Trophoblast cell (in vitro differentiated cells and primary cell): Measurements from ENCODE around the gene UST.
"Not testable (repeated sequence)": the region's sequence is repeated elsewhere in the genome, so short reads cannot be mapped to it uniquely, and the experiment has no call there.

Experiments
- DNase-seq, 2 donors: peaks; one replicate each; pipeline ENCODE4 v3.0.0-alpha.2; 2016
- H2AFZ ChIP-seq: 2 replicates; pipeline ENCODE4 v1.6.1; 2013; ENCODE audit warnings: low read length, moderate library complexity, mild to moderate bottlenecking; ENCODE audit not compliant: insufficient read depth, poor library complexity
- H2AK5ac ChIP-seq: 2 replicates; pipeline ENCODE4 v1.6.1; 2013; ENCODE audit warnings: mild to moderate bottlenecking, low read length
- H2BK120ac ChIP-seq: 2 replicates; pipeline ENCODE4 v1.6.1; 2013; ENCODE audit warnings: low read length, mild to moderate bottlenecking, moderate library complexity; ENCODE audit not compliant: insufficient read depth, poor library complexity
- H2BK12ac ChIP-seq: 2 replicates; pipeline ENCODE4 v1.6.1; 2013; ENCODE audit warnings: mild to moderate bottlenecking, low read length, moderate library complexity
- H2BK5ac ChIP-seq: 2 replicates; pipeline ENCODE4 v1.6.1; 2013; ENCODE audit warnings: low read length, low read depth, moderate library complexity, mild to moderate bottlenecking; ENCODE audit not compliant: poor library complexity
- H3K14ac ChIP-seq: 2 replicates; pipeline ENCODE4 v1.6.1; 2013; ENCODE audit warnings: mild to moderate bottlenecking, low read length
- H3K18ac ChIP-seq: 2 replicates; pipeline ENCODE4 v1.6.1; 2013; ENCODE audit warnings: mild to moderate bottlenecking, low read length
- H3K23ac ChIP-seq: 2 replicates; pipeline ENCODE4 v1.6.1; 2013; ENCODE audit warnings: low read length
- H3K27ac ChIP-seq: 2 replicates; pipeline ENCODE4 v1.5.1; 2013; ENCODE audit warnings: low read depth, mild to moderate bottlenecking, inconsistent platforms, low read length, moderate library complexity
- H3K27me3 ChIP-seq: 2 replicates; pipeline ENCODE4 v1.6.1; 2013; ENCODE audit warnings: inconsistent platforms, mild to moderate bottlenecking, low read length, moderate library complexity; ENCODE audit not compliant: insufficient read depth
- H3K36me3 ChIP-seq, 2 experiments: 1 replicate in 1 of 2; 2 replicates in 1 of 2; pipeline ENCODE4 v1.6.1; 2013; ENCODE audit warnings: low read length in 2 of 2, mild to moderate bottlenecking in 2 of 2, moderate library complexity in 1 of 2; ENCODE audit not compliant: insufficient read depth in 2 of 2, control insufficient read depth in 1 of 2
- H3K4ac ChIP-seq: 2 replicates; pipeline ENCODE4 v1.6.1; 2013; ENCODE audit warnings: low read depth, mild to moderate bottlenecking, low read length, moderate library complexity
- H3K4me1 ChIP-seq, 2 experiments: 1 replicate in 1 of 2; 2 replicates in 1 of 2; pipeline ENCODE4 v1.6.1; 2013; ENCODE audit warnings: low read length in 2 of 2, mild to moderate bottlenecking in 2 of 2, moderate library complexity in 1 of 2; ENCODE audit not compliant: insufficient read depth in 2 of 2, control insufficient read depth in 1 of 2
- H3K4me2 ChIP-seq: 2 replicates; pipeline ENCODE4 v1.6.1; 2013; ENCODE audit warnings: inconsistent platforms, mild to moderate bottlenecking, low read length, moderate library complexity
- H3K4me3 ChIP-seq: 2 replicates; pipeline ENCODE4 v1.5.1; 2013; ENCODE audit warnings: mild to moderate bottlenecking, low read depth, low read length, inconsistent platforms
- H3K79me1 ChIP-seq: one replicate; pipeline ENCODE4 v1.6.1; 2013; ENCODE audit warnings: low read length
- H3K79me2 ChIP-seq: 2 replicates; pipeline ENCODE4 v1.6.1; 2013; ENCODE audit warnings: low read length, mild to moderate bottlenecking; ENCODE audit not compliant: control insufficient read depth, insufficient read depth, poor library complexity
- H3K9ac ChIP-seq: 2 replicates; pipeline ENCODE4 v1.6.1; 2013; ENCODE audit warnings: mild to moderate bottlenecking, low read length
- H3K9me3 ChIP-seq: 2 replicates; pipeline ENCODE4 v1.6.1; 2013; ENCODE audit warnings: low read depth, mild to moderate bottlenecking, control low read depth, inconsistent platforms, low read length; ENCODE audit not compliant: insufficient read depth
- H4K12ac ChIP-seq: 2 replicates; pipeline ENCODE4 v1.6.1; 2013; ENCODE audit warnings: low read depth, mild to moderate bottlenecking, low read length, moderate library complexity
- H4K8ac ChIP-seq: 2 replicates; pipeline ENCODE4 v1.6.1; 2013; ENCODE audit warnings: low read depth, mild to moderate bottlenecking, low read length, moderate library complexity
- H4K91ac ChIP-seq: one replicate; pipeline ENCODE4 v1.6.1; 2013; ENCODE audit warnings: low read depth, mild to moderate bottlenecking, low read length, moderate library complexity
- WGBS: extraction: QIAGEN DNeasy Blood & Tissue Kit; methylation state at CpG from one replicate; pipeline ENCODE4 v1.1.7; 2013; ENCODE audit warnings: missing lambda C conversion rate; ENCODE audit not compliant: insufficient read length, insufficient coverage; ENCODE audit errors: extremely low coverage; 5-methylcytosine and 5-hydroxymethylcytosine counted together

Gene UST

DNA sequence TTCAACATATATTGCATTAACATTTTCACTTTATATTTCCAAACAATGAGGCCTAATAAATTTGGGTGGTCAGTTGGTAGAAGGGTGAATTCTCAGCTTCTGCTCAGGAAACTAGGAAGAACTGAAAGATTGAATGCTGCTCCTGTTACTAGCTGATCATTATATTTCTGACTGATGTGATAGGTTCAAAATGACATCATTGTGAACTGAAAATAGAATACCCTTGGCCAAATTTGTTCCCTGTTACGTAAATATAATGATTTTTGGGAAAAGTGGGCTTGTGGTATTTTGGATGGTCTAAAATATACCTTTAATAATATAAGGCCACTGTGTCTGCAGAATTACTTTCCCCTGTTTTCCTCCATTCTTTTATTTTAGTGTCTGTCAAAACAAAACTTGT lies 2.8 kb downstream of the UST start:
- no peak overlapping the region for H3K4ac ChIP-seq
- no peaks in the 10 kb centered on the region for H3K79me1 ChIP-seq
- no peak overlapping the region for H3K4me2 ChIP-seq
- H2AFZ ChIP-seq: no peak overlapping the region
- H3K36me3 ChIP-seq: no peaks in the 10 kb centered on the region
- H3K9me3 ChIP-seq: peaks cover 2% of the 10 kb centered on the region
- H3K79me2 ChIP-seq: no peaks in the 10 kb centered on the region
- H2BK5ac ChIP-seq: no peak overlapping the region
- no peak overlapping the region for H4K91ac ChIP-seq
- no peak overlapping the region for H2AK5ac ChIP-seq
- no peak overlapping the region for H3K27ac ChIP-seq
- H3K27me3 ChIP-seq: no peaks in the 10 kb centered on the region
- WGBS: no CpG with 5 or more reads among the region's 1 CpG
- H3K4me1 ChIP-seq: peaks cover 4 to 13% of the 10 kb centered on the region in 2 experiments
- H3K23ac ChIP-seq: no peak overlapping the region
- no peak overlapping the region for H2BK120ac ChIP-seq
- H3K18ac ChIP-seq: no peak overlapping the region
- H4K8ac ChIP-seq: no peak overlapping the region
- no peak overlapping the region for H3K14ac ChIP-seq
- no peak overlapping the region for H3K9ac ChIP-seq
- no peak for DNase-seq
- H4K12ac ChIP-seq: no peak overlapping the region
- no peak overlapping the region for H3K4me3 ChIP-seq
- H2BK12ac ChIP-seq: no peak overlapping the region

DNA sequence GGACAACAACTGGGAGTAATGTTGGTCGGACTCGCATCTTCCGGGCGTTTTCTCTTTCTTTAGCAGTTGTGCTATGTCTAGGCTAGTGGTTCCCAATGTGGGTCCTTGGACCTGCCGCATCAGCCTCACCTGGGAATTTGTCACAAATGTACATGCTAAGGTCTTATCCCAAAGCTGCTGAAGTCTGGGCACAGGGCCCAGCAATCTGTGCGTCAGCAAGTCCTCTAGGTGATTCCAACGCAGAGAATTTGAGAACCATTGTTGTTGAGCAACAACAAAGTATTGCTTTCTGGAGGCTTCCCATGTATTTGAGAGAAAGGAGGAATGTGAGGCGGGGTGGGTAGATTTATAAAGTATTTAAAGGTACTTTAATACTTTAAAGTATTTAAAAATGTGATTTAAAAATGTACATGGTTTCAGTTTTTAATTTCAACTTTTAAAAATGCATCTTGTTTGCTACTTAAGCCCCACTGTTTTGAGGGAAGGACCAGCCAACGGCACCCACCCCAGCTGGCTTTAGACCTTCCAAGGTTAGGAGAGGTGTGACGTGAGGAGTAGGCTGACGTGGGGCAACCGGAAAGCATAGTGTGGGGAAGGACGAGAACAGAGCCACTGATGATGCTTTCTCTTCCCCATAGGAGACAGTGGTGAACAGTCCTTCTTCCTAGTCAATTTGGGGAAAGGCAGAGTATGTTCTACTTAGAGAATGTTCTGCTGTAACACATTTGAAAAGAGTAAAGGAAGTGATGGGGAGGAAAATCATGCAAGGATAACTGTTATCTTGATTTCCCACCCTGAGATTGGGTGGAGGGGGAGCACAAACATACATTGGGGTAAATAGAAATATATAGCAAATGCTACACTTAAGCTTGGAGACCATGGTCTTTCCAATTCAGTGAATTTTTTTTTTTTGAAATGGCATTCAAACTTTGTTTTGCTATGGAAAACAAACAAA lies 4.3 kb downstream of the UST start:
- Histone ChIP-seq H3K4me2 (no peak overlapping the region), H3K79me1 (no peaks in the 10 kb centered on the region), H4K12ac (no peak overlapping the region), H2BK12ac (no peak overlapping the region), H2BK120ac (no peak overlapping the region), H3K4ac (no peak overlapping the region), H3K27ac (no peak overlapping the region), H3K36me3 (no peaks in the 10 kb centered on the region), H3K9me3 (peaks cover 2% of the 10 kb centered on the region), H2AFZ (no peak overlapping the region), H3K23ac (no peak overlapping the region), H2BK5ac (no peak overlapping the region), H4K8ac (no peak overlapping the region), H3K9ac (no peak overlapping the region), H3K4me1 (peaks cover 2 to 9% of the 10 kb centered on the region in 2 experiments), H3K18ac (no peak overlapping the region), H4K91ac (no peak overlapping the region), H3K79me2 (no peaks in the 10 kb centered on the region), H2AK5ac (no peak overlapping the region), H3K27me3 (no peaks in the 10 kb centered on the region), H3K14ac (no peak overlapping the region), H3K4me3 (no peak overlapping the region)
- DNase-seq: no peak
- WGBS: no CpG with 5 or more reads among the region's 13 CpGs

DNA sequence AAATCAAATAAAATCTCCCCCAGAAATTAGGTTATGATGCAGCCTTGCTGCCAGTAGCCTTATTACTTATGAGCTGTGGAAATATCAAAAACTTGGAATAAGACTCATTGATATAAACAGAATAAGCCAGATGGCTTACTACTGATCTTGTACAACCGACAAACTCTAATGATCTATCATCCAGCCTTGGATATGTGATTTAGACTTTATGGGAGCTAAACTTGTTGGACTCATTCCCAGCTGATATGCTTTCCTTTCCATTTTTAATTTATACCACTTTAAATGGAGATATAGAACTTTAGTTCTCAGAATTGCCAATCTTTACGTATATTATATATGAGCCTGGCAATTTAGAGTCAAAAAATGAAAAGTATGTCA lies 5.0 kb downstream of the UST start:
- no peak overlapping the region for H3K14ac ChIP-seq
- H2BK120ac ChIP-seq: no peak overlapping the region
- no peak overlapping the region for H2AK5ac ChIP-seq
- no peak overlapping the region for H3K9ac ChIP-seq
- H2BK5ac ChIP-seq: no peak overlapping the region
- no peak overlapping the region for H3K23ac ChIP-seq
- no peak overlapping the region for H3K4me2 ChIP-seq
- DNase-seq: no peak
- no peak overlapping the region for H4K91ac ChIP-seq
- no peak overlapping the region for H3K18ac ChIP-seq
- peaks cover 2% of the 10 kb centered on the region for H3K9me3 ChIP-seq
- no peaks in the 10 kb centered on the region for H3K79me2 ChIP-seq
- H2AFZ ChIP-seq: no peak overlapping the region
- H3K4ac ChIP-seq: no peak overlapping the region
- no peak overlapping the region for H4K12ac ChIP-seq
- no peak overlapping the region for H2BK12ac ChIP-seq
- no peaks in the 10 kb centered on the region for H3K79me1 ChIP-seq
- no CpG with 5 or more reads among the region's 2 CpGs for WGBS
- no peak overlapping the region for H3K27ac ChIP-seq
- H3K4me1 ChIP-seq: peaks cover 2 to 6% of the 10 kb centered on the region in 2 experiments
- no peaks in the 10 kb centered on the region for H3K36me3 ChIP-seq
- H3K27me3 ChIP-seq: no peaks in the 10 kb centered on the region
- H4K8ac ChIP-seq: no peak overlapping the region
- H3K4me3 ChIP-seq: no peak overlapping the region

DNA sequence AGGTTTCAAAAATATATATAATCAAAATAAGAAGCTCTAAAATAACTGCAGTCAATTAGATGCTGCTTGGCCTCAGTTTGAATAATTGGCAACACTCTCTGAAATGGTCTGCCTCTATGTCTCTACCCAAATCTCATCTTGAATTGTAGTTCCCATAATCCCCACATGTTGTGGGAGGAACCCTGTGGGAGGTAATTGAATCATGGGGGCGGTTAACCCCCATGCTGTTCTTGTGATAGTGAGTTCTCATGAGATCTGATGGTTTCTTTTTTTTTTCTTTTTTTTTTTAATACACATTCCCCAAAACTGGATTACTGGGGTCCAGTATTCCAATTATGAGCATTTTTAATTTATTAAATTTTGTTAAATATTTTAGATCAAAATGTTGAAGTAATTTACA lies 8.5 kb downstream of the UST start:
- H3K79me1 ChIP-seq, H2AFZ ChIP-seq, H4K12ac ChIP-seq, H3K4ac ChIP-seq, H2AK5ac ChIP-seq, H3K9me3 ChIP-seq, H2BK5ac ChIP-seq, H3K36me3 ChIP-seq, H2BK120ac ChIP-seq, H2BK12ac ChIP-seq, H3K9ac ChIP-seq, H4K8ac ChIP-seq, H3K23ac ChIP-seq, H3K27ac ChIP-seq, H3K4me3 ChIP-seq, H3K18ac ChIP-seq, H3K4me1 ChIP-seq, H3K79me2 ChIP-seq, H3K14ac ChIP-seq, H3K27me3 ChIP-seq, DNase-seq, H3K4me2 ChIP-seq, H4K91ac ChIP-seq: not testable (repeated sequence)
- WGBS: no CpG with 5 or more reads among the region's 1 CpG
